Measurements from ENCODE around the gene FRYL.

The FRYL gene

DNA sequence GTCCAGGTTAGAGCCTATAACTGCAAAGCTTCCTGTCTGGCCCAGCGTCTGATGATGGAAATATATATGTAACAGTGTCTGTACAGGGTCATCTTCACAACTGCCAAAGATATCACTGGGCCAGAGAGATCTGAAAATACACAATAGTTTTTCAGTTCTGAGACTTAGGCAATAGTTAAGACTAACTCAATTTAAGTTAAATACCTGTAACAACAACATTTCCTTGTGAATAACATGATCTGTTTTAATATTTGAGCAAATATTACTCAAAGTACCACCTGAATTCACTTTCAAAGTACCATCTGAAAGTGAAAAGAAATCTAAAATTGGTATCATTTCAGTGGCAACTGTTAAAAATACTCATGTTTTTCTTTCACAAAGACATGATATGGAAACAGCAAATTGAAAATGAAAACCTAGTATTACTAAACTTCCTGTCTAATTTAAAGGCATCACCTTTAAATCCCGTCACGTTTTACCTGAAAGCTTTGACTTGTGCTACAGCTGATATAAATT, 280.5 kb downstream of the FRYL start:
- no peak for DNase-seq (ENCODE audit: extremely low read depth in 1 of 2, low read depth in 1 of 2)

DNA sequence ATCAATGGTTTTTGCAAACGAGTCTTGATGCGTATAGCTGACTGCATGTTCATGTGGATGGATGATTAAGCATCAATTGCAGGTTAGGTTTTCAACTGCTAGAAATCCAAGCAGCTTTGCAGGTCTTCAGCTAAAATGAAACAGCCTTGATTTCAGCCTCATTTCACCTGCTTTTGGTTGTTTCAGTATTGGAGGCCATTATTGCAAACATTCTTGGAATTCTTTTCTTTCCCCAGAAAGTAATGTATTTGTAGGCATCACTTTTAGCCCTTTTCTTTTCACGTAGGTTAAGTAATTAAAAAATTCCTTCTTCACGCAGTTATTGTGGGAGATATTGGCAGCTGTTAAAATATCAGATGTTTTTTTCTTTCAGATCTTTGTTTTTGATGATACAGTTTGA, 281.2 kb downstream of the FRYL start:
- no peak for DNase-seq (ENCODE audit: extremely low read depth in 1 of 2, low read depth in 1 of 2)

DNA sequence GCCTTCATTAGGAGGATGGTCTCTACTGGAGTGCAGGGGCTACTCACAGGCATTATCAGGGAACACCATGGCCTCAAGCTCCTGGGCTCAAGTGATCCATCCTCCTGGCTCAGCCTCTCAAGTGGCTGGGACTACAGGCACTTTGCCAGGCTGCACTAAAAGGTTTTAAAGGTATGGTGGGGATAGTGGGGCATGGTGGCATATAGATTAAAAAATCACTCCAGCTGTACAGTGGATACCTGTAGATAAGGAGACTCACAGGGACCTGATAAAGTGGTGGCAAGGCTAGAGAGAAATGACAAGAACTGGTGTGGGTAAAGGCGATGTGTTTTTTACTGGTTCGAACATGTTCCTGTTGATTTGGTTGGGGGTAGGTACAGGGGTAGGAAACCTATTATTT, 284.1 kb downstream of the FRYL start:
- DNase-seq (ENCODE audit: extremely low read depth in 1 of 2, low read depth in 1 of 2): no peak

DNA sequence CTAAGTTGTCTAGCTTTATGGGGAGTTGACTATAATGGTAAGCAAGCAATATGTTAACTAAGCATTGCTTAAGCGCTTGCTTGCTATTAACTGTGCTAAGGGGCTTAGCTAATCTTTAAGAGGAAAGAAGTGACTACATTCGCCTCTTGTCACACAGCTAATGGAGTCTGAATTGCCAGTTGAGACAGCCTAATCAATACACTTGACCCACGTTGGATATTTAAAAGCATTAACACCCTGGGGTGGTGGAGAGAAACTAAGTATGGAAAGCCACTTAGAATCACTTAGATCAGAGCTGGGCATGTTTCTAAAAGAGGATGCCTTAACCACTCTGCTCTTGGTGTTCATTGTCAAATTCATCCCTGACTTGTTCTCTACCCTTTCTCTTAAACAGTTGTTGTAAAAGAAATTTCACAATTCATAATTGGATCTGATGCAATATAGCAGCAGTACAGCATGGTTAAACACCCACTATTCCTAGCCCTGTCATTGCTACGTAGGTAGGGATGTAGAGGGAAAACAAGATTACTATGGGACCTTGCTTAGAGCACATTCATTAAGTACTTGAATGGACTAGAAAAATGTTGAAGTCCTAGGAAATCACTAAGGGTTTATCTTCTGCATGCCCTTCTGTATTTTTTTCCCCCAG, 286.5 kb downstream of the FRYL start:
- no peak for DNase-seq (ENCODE audit: extremely low read depth in 1 of 2, low read depth in 1 of 2)

DNA sequence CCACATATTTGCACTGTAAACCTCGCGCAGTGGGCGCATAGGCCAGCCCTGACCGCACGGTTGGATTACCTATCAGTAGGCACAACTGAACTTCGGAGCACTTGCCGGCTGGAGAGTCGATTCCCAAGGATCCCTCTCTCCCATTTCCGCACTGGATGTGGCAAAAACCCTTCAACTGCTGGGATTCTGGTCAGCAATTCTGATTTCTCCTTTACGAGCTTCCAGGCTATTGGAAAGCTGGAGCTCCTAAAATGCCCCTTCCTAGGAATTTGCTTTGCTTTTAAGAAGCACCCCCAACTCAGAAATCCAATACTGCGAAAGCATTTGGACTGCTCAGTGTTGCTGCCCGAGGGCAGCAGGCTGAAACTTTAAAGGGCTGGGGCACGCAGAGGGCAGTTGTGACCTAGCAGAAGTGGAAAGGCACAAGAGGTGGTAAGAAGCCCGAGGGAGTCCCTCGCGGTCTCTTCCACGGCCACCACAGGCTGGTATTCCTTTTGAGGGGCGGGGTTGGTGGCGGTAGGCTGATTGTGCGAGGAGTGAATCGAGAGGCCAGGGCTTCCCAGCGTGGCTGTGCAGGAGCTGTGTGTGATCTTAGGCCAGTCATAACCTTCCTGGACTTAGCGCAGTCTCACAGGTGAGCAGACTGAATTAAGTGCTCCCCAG, 288.4 kb downstream of the FRYL start:
- no peak for DNase-seq (ENCODE audit: extremely low read depth in 1 of 2, low read depth in 1 of 2)

DNA sequence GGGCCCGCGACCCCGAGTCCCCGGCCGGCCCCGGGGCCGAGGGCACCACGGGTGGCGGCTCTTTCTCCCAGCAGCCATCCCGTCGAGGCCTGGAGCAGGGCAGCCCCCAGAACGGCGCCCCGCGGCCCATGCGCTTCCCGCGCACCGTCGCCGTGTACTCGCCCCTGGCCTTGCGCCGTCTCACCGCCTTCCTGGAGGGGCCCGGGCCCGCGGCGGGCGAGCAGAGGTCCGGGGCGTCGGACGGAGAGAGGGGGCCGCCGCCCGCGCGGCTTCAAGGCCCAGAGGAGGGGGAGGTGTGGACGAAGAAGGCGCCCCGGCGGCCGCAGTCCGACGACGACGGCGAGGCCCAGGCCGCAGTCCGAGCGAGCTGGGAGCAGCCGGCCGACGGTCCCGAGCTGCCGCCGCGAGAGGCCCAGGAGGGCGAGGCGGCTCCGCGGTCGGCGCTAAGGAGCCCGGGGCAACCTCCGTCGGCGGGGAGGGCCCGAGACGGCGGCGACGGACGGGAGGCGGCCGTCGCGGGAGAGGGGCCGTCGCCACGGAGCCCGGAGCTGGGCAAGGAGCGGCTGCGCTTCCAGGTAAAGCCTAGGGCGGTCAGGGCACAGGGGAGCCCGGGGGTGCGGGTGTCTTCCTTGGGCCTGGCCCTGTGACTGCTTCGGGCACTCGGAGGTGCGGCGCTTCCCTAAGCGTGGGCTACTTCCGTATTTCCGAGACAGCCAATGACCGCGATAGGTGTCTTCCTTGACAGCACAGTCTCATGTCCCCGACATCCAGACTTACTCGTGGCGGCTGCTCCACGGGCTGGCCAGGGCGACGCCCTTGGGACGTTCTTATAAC, 289.2 kb downstream of the FRYL start:
- no peak for DNase-seq (ENCODE audit: extremely low read depth in 1 of 2, low read depth in 1 of 2)

DNA sequence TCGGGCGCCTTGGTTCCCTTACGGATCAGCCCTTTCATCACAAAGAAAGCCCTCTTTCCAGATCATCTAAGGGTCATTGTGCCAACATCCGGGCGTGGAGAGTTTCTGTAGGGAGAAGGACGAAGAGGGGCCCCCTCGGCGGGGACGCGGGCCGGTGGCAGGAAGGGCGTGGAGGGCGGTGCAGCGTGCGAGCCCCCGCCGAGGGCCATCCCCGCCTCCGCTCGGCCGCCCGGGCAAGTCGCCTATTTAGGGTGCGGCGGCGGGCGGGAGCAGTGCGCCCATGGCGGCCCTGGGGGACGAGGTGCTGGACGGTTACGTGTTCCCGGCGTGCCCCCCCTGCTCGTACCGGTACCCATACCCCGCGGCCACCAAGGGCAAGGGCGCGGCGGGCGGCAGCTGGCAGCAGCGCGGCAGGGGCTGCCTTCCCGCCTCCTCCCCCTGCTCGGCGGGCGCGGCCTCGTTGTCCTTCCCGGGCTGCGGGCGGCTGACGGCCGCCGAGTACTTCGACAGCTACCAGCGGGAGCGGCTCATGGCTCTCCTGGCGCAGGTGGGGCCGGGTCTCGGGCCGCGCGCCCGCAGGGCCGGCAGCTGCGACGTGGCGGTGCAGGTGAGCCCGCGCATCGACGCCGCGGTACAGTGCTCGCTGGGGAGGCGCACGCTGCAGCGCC, 289.9 kb downstream of the FRYL start, which contains the start of gene ZAR1:
TSS of gene ZAR1 (plus strand) at position 241 of the 668 bp plus-strand sequence. CDS start at position 281, 40 bp downstream.
- DNase-seq (ENCODE audit: extremely low read depth in 1 of 2, low read depth in 1 of 2): no peak

DNA sequence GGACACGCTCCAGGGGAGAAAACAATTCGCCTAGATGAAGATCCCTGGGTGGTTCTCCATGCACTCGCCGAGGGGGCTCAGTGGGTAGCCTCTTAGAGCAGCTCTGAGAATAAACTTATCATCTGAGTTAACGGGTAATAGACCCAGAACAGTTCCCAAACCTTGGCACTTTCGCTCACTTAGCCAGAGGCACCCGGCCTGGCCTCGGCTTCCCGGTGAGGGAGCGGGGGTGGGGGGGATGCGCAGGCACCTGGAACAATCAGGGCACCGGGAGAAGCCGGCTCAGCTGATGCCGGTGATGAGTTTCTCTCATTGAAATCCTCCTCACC, 290.4 kb downstream of the FRYL start:
- no peak for DNase-seq (ENCODE audit: extremely low read depth in 1 of 2, low read depth in 1 of 2)

DNA sequence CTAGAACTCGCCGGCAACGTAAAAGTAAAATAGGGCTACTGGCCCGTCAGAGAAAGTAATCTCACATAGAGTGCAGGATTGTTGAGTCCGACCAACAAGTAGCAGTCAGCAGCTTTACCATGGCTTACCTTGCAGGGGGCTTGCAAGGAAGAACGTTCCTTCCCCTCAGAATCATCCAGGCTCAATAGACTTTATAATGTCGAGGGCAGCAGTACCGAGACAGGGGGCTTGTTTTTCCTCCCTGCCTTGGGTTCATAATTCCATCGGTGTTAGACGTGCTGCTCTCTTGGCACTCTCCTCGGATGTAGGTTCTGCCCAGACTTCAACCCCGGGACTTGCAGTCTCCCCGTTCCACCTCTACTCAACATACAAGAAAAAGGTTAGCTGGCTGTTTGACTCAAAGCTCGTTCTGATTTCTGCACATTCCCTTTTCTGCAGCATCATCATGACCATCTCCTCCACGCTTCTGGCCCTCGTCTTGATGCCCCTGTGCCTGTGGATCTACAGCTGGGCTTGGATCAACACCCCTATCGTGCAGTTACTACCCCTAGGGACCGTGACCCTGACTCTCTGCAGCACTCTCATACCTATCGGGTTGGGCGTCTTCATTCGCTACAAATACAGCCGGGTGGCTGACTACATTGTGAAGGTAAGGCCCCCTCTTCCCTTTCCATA, 295.4 kb downstream of the FRYL start:
- DNase-seq (ENCODE audit: extremely low read depth in 1 of 2, low read depth in 1 of 2): no peak

DNA sequence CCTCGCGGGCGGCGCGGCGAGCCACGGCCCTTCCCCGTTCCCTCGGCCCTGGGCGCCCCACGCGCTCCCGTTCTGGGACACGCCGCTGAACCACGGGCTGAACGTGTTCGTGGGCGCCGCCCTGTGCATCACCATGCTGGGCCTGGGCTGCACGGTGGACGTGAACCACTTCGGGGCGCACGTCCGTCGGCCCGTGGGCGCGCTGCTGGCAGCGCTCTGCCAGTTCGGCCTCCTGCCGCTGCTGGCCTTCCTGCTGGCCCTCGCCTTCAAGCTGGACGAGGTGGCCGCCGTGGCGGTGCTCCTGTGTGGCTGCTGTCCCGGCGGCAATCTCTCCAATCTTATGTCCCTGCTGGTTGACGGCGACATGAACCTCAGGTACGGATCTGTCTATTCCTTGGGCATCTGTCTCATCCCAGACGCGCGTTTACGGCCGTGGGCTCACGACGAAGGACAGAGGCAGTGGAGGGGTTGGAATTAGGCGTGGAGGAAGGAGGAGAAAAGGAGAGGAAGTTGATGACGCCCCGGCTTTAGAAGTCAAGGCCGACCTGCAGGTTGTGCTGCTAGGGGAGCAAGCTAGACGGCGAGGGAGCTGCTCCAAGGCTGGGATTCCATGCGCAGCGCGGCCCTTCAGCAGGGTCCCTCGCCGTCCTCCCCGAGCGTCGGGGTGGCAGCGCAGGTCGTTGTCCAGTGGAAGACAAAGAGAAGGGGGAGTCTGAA, 296.1 kb downstream of the FRYL start:
- DNase-seq (ENCODE audit: extremely low read depth in 1 of 2, low read depth in 1 of 2): no peak

DNA sequence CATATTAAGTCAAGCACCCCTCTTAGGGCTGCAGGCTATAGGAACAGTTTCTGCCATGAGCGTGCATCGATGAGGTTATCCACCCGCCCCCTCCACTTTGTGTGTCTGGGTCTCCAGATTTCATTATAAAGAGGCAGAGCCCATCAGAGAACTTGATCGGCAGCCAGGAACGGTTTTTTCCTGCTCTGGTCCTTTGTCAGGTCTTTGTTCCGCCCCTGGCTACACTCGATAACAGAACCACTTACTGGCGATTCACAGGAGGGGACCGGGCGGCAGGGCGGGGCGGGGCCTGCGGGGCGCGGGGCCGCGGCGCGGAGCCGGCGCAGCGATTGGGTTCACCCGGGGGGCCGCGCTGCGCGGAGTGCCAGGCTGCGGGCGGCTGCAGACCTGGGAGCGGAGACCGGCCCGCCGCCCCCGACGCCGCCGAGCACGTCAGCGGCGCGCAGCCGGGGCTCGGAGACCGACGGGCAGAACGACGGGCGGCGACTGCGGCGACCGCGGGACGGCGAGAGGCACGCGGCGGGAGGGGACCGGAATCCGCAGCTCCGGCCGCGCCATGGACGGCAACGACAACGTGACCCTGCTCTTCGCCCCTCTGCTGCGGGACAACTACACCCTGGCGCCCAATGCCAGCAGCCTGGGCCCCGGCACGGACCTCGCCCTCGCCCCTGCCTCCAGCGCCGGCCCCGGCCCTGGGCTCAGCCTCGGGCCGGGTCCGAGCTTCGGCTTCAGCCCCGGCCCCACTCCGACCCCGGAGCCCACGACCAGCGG, 296.9 kb downstream of the FRYL start, which contains the start of gene SLC10A4:
TSS of gene SLC10A4 (plus strand) at position 338 of the 771 bp plus-strand sequence. CDS start at position 557, 219 bp downstream.
- DNase-seq (ENCODE audit: extremely low read depth in 1 of 2, low read depth in 1 of 2): no peak

DNA sequence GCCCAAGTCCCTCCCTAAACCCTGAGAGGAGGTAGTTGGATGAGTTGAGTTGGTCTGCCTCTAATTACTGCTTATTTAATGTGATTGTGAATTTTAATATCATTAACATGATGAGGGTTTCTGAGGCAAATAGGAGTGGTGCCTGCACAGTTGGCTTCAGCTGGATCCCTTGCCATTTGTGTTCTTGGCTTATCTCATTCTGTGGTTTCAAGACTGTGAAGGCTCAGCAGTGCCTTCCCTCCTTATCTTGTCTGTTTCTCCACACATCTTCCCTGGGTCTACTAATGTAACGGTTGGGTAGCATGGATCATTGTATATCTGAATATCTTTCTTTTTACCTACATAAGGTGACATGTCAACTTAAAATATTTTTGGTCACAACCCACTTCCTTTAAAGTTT, 298.5 kb downstream of the FRYL start:
- DNase-seq (ENCODE audit: extremely low read depth in 1 of 2, low read depth in 1 of 2): no peak

DNA sequence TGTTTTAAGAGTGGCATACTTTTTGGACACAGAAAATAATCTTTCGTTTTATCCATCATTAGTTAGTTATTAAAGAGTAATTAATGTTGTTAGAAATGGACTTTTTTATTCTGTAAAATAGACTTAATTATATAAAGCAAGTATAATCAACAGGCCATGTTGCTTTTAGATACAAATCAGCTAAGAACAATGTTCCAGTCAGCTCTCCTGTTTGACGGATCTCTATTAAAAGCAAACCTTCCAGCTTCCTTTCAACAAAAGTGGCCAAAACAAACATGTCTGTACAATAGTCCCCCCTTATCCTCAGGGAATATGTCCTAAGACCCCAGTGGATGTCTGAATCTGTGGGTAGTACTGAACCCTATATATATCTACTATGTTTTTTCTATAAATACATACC, 301.8 kb downstream of the FRYL start:
- DNase-seq (ENCODE audit: extremely low read depth in 1 of 2, low read depth in 1 of 2): no peak

DNA sequence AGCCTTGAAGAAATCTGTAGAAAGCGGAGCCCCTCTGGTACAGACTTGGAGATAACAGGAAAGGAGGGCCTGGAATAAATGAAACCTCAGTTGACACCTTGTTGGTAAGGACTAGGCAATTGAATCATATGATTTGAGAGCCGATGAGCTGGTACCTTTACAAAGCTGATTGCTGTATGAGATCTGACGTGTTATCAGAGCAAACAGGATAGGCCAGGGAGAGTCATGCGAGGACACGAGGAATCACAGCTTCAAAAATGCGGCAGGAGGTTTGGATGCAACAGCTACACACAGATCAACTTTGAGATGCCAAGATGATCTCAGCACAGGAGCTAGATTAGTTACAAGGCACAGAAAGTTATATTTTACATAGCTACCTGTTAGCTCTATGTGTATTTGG, 304.3 kb downstream of the FRYL start:
- no peak for DNase-seq (ENCODE audit: extremely low read depth in 1 of 2, low read depth in 1 of 2)

DNA sequence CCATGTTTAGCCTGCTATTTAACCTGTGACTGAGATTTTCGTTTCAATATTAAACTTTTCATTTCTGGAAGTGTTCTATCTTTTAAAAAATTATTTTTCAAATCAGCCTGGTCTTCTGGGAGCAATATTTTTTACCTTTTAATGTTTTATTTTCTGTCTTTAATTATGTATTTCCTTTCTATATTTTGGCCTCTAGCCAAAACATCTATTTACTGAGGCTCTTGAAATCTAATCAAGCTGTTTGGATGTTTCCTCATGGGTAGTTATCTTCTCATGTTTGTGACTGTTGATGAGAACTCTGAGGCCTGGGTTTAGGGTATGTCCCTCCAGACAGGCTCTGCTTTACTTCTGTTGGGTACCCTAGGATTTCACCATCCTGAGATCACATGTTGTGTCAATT, 307.3 kb downstream of the FRYL start:
- DNase-seq (ENCODE audit: extremely low read depth in 1 of 2, low read depth in 1 of 2): no peak

DNA sequence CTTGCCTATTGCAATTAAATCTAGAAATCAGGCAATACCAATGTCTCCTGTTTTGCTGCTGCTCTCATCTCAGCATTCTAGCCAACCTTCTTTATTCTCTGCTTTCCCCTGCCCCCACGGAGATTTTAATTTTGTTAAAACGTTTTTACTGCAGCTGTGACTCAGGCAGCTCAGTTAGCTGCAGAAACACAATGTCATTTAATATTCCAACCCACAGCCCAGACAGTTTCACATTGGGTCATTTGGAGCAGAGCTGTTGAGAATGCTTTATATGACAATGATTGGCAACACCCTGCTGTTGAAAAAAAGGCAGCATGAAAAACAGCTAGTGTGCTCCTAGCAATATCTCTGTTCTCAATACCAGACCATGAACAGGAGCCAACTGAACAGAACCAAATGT, 309.5 kb downstream of the FRYL start:
- no peak for DNase-seq (ENCODE audit: extremely low read depth in 1 of 2, low read depth in 1 of 2)

DNA sequence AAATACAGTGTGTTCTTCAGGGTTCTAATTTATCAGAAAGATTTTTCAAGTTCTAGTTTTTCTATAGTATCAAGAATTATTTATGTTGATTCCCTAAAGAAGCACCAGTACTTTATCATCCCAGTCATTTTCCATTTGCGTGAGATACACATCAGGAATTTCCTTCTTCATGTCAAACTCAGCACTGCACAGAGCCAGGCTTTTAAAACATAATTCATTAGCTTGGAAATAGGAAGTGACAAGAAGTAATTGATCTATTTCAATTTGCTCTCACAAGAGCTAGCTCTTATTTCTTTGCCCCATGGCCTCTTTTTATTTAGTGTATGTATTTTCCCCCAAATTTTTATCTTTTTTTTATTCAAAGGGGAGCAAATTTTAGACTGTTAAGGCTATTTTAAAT, 309.9 kb downstream of the FRYL start:
- no peak for DNase-seq (ENCODE audit: extremely low read depth in 1 of 2, low read depth in 1 of 2)

DNA sequence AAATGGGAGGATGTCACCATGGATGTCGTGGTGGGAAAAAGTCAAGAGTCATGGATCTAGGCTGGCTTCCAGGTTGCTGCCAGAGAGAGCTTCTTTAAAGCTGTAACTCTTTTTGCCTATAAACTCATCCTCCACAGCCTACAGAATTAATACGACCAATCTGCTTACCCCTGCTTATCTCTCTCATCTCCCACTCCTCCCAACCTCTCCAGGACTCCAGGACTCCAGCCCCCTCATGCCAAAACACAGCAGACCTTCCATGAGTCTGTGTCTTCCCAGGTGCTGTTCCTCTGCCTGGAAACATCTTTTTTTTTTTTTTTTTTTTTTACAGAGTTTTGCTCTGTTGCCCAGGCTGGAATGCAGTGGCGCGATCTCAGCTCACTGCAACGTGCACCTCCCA, 312.2 kb downstream of the FRYL start:
- DNase-seq (ENCODE audit: extremely low read depth in 1 of 2, low read depth in 1 of 2): no peak

DNA sequence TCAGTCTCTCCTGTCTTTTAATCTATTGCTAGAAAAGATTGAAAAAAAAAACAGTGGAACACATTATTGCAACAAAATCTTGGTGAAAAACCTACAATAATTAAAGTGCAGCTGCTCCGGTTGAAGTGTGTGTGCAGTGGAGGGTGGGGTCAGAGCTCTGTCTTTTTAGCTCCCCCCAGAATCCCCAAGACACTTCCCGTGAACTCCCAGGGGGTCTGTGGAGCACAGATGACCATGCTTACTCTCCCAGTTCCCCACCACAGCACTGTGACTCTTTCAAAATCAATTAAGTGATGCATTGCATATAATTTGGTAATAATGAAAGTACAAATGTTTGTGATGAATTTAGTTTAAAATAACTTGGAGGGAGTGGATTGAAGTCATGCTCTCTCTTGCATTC, 312.6 kb downstream of the FRYL start:
- no peak for DNase-seq (ENCODE audit: extremely low read depth in 1 of 2, low read depth in 1 of 2)
